HFFc6 (cell line): Measurements from ENCODE around the gene ZNF343. TPM values are rescaled to one million over a fixed set of nuclear protein-coding genes. Genes with fewer than 3 reads are reported as not detected.

ENCODE experiments used
- DNase-seq: peaks from one replicate; pipeline ENCODE4 v3.0.0-alpha.2; 2018
- H3K27ac Mint-ChIP-seq: 2 replicates; pipeline ENCODE4 v1.8.0; 2020; ENCODE audit warnings: mild to moderate bottlenecking, mixed read lengths
- H3K27me3 Mint-ChIP-seq: 2 replicates; pipeline ENCODE4 v1.8.0; 2021; ENCODE audit warnings: mild to moderate bottlenecking, moderate library complexity, mixed read lengths; ENCODE audit not compliant: insufficient read depth
- H3K36me3 Mint-ChIP-seq: 2 replicates; pipeline ENCODE4 v1.8.0; 2021; ENCODE audit warnings: low read depth, mixed read lengths
- H3K4me1 Mint-ChIP-seq: 2 replicates; pipeline ENCODE4 v1.8.0; 2020; ENCODE audit warnings: low read depth, mixed read lengths
- H3K4me3 Mint-ChIP-seq: 2 replicates; pipeline ENCODE4 v1.8.0; 2020; ENCODE audit warnings: mild to moderate bottlenecking, moderate library complexity, mixed read lengths
- H3K9me3 Mint-ChIP-seq: 2 replicates; pipeline ENCODE4 v1.8.0; 2020; ENCODE audit warnings: mild to moderate bottlenecking, mixed read lengths
- total RNA-seq, 6 experiments: library from RNA; stranded (reverse); fragmentation: NEBNext Ultra II Directional; extraction: Animal tissue kit (Norgen Biotek cat#: 25700); gene quantifications; 2 replicates in 1 of 6; 3 replicates in 5 of 6; pipeline ENCODE4 v1.2.3, GENCODE V29; 2021
- TF ChIP-seq, protein P1 (sequence below): fragments of 200-600 bp; sonication (generic); IDR thresholded peaks from 2 replicates; pipeline ENCODE4 v1.5.0; 2021; ENCODE audit warnings: antibody characterized with exemption, mild to moderate bottlenecking

The ZNF343 gene
- total RNA-seq, 6 experiments from 2014 or later = 6.4 to 9.4 (median 8.8) TPM

DNA sequence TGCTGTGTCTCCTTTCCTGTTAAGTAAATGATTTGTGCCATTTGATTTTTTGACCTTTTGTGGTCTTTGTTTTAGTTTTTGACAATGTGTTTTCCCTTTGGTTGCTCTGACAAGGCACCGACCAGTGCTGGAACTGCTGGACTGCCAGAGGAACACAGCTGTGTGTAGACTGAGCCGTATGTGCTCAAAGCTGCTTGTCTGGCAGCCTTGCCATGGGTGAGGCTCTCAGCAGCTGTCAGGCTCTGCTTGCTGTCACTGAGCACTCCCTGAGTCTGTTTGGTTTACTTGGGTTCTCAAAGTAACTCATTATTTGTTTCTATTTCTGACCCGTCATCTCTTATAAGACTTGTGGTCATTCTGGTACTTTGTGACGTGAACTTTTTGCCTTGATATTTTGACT is 23.1 kb downstream of the ZNF343 start:
- H3K4me1 Mint-ChIP-seq = no peaks in the 10 kb centered on the region
- peak overlapping the region; percentile 1; the same call in 1 of the 2 replicates for H3K27ac Mint-ChIP-seq
- H3K4me3 Mint-ChIP-seq = no peak overlapping the region
- H3K36me3 Mint-ChIP-seq = peaks cover 51% of the 10 kb centered on the region
- no peak for DNase-seq
- H3K9me3 Mint-ChIP-seq = no peaks in the 10 kb centered on the region
- no peaks in the 10 kb centered on the region for H3K27me3 Mint-ChIP-seq
- TF ChIP-seq, protein P1, sequence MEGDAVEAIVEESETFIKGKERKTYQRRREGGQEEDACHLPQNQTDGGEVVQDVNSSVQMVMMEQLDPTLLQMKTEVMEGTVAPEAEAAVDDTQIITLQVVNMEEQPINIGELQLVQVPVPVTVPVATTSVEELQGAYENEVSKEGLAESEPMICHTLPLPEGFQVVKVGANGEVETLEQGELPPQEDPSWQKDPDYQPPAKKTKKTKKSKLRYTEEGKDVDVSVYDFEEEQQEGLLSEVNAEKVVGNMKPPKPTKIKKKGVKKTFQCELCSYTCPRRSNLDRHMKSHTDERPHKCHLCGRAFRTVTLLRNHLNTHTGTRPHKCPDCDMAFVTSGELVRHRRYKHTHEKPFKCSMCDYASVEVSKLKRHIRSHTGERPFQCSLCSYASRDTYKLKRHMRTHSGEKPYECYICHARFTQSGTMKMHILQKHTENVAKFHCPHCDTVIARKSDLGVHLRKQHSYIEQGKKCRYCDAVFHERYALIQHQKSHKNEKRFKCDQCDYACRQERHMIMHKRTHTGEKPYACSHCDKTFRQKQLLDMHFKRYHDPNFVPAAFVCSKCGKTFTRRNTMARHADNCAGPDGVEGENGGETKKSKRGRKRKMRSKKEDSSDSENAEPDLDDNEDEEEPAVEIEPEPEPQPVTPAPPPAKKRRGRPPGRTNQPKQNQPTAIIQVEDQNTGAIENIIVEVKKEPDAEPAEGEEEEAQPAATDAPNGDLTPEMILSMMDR = no peak

DNA sequence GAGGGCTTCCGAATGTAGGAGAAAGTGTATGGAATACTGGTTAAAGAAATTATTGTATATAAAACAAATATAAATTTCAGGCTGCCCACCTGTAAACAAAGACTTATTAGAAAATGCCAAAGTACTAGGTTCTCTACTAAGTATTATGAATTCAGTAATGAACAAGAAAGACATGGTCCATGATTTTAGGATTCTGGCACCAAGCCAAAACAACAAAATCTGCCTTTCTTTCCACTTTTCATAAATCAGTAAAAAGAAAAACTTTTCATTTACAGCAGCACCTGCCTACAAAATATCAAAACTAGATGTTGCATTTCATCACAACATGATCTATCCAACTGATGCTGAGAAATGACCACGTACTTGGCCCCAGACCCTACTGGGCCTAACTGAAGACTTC is 23.6 kb downstream of the ZNF343 start:
- H3K9me3 Mint-ChIP-seq = no peaks in the 10 kb centered on the region
- H3K4me3 Mint-ChIP-seq = no peak overlapping the region
- no peak overlapping the region for H3K27ac Mint-ChIP-seq
- no peak for DNase-seq
- no peaks in the 10 kb centered on the region for H3K4me1 Mint-ChIP-seq
- peaks cover 49% of the 10 kb centered on the region for H3K36me3 Mint-ChIP-seq
- no peaks in the 10 kb centered on the region for H3K27me3 Mint-ChIP-seq
- TF ChIP-seq, protein P1 = no peak

DNA sequence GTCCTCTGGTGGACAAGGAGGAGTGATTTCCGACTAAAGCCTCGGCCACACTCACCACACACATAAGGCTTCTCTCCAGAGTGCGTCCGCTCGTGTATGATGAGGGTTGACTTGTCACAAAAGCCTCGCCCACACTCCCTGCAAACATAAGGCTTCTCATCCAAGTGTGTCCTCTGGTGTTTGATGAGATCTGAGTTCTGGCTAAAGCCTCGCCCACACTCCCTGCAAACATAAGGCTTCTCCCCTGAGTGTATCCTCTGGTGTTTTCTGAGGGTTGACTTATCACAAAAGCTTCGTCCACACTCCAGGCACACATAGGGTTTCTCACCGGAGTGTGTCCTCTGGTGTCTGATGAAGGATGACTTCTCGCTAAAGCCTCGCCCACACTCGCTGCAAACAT is 25.2 kb downstream of the ZNF343 start:
- TF ChIP-seq, protein P1 = no peak

DNA sequence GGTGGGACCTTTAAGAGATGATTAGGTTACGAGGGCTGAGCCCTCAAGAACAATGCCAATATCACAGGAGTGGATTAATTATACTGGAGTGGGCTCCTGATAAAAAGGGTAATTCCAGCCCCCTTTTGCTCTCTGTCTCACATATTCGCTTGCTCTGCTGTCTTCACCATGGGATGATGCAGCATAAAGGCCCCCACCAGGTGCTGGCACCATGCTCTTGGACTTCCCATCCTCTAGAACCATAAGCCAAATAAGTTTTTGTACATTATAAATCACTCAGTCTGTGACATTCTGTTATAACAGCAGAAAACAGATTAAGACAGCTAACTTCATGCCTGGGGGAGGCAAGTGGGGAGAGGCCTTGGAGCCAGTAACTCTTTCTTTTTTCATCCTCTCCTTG is 28.3 kb downstream of the ZNF343 start:
- TF ChIP-seq, protein P1 = no peak
- no peaks in the 10 kb centered on the region for H3K4me1 Mint-ChIP-seq
- no peaks in the 10 kb centered on the region for H3K9me3 Mint-ChIP-seq
- peaks cover 51% of the 10 kb centered on the region for H3K36me3 Mint-ChIP-seq
- H3K27ac Mint-ChIP-seq = no peak overlapping the region
- no peaks in the 10 kb centered on the region; the same call in 1 of the 2 replicates for H3K27me3 Mint-ChIP-seq
- no peak overlapping the region for H3K4me3 Mint-ChIP-seq
- no peak for DNase-seq

More for the DNA sequence above, 25.2 kb downstream of the ZNF343 start:
- no peak overlapping the region for H3K4me3 Mint-ChIP-seq
- no peaks in the 10 kb centered on the region for H3K9me3 Mint-ChIP-seq
- H3K27me3 Mint-ChIP-seq = no peaks in the 10 kb centered on the region
- DNase-seq = no peak
- H3K27ac Mint-ChIP-seq = no peak overlapping the region
- H3K4me1 Mint-ChIP-seq = no peaks in the 10 kb centered on the region
- H3K36me3 Mint-ChIP-seq = peaks cover 42% of the 10 kb centered on the region

DNA sequence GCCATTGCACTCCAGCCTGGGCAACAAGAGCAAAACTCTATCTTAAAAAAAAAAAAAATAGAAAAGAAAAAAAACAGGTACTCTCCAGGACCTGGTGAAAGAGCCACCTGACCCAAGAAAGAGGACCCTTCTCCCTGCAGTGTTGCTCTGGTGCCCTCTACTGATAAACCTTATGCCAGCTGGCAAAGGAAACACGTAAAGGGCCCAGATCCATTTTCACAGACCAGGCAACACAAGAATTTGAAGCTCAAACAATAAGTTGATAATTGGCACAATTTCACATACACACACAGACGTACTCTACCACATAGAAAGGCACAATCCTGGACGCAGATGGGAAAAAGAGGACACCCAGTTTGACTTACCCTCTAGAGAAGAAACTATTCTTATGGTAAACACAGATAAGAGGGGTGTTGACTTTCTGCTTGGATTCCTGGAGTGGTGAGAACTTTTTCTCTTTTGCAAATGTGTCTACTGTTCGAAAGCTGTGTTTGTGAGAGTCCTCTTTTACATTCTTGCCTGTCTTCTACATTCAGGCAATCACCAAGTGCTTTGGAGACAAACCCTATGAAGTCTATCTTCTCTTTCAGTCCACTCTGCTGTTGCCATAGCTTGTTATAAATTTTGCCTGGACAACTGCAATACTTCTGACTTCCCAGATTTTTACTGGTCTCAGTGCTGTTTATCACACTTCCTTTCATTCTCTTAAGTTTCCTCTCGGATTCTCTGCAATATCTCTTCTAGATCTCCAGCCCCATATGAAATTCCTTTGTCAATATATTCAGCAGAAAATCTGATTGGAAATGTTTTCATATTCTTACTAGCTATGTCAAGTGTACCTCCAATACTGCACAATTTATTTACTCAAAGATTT is 31.7 kb downstream of the ZNF343 start:
- TF ChIP-seq, protein P1 = peak; percentile 35; the same call in 1 of the 2 replicates
- H3K9me3 Mint-ChIP-seq = no peaks in the 10 kb centered on the region
- no peak for DNase-seq
- peaks cover 34% of the 10 kb centered on the region for H3K4me1 Mint-ChIP-seq
- no peak overlapping the region for H3K4me3 Mint-ChIP-seq
- no peak overlapping the region for H3K27ac Mint-ChIP-seq
- H3K27me3 Mint-ChIP-seq = no peaks in the 10 kb centered on the region; the same call in 1 of the 2 replicates
- peaks cover 39% of the 10 kb centered on the region for H3K36me3 Mint-ChIP-seq
